NCI-H1105 treated with DMSO at 0.1 percent for 48 hours (cell line): ENCODE measurements around the gene HCRT.
"Not testable (repeated sequence)": the region's sequence is repeated elsewhere in the genome, so short reads cannot be mapped to it uniquely, and the experiment has no call there.

Experiments used
- DNase-seq: peaks from one replicate; lab custom pipeline; 2025; lab: John Stamatoyannopoulos, UW

Gene HCRT

GRCh38 chr17:42184713-42185620 is at the start of gene HCRT:
Gene HCRT, minus strand, starts transcription at chr17:42185452. Its CDS starts 87 bp downstream, at chr17:42185365.
- DNase-seq = peak; percentile 9

GRCh38 chr17:42233994-42234393 is 48.7 kb upstream of the HCRT start:
- DNase-seq = no peak

GRCh38 chr17:42233156-42233555 is 47.9 kb upstream of the HCRT start:
- DNase-seq = no peak

DNA sequence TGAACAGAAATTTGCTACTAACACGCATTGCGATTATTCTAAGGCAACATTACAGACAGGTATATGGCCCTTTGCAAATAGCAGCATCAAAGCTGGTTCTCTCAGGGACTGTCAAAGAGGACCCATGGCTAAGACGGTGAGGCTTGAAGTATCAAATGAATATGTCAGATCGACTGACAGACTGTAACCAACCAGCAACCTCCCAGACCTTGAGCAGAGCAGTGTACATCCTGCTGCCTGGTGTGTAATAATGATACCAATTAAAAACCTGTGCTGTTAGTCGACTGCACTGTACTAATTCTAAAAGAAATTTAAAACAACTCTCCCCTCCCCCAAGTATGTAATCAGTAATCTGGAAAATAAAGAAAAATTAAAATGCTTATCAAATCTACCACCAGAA is 45.0 kb upstream of the HCRT start:
- no peak for DNase-seq

- DNase-seq = no peak
Measured at GRCh38 chr17:42227849-42228700, 42.8 kb upstream of the HCRT start.

GRCh38 chr17:42225646-42226045 is 40.4 kb upstream of the HCRT start:
- no peak for DNase-seq

DNA sequence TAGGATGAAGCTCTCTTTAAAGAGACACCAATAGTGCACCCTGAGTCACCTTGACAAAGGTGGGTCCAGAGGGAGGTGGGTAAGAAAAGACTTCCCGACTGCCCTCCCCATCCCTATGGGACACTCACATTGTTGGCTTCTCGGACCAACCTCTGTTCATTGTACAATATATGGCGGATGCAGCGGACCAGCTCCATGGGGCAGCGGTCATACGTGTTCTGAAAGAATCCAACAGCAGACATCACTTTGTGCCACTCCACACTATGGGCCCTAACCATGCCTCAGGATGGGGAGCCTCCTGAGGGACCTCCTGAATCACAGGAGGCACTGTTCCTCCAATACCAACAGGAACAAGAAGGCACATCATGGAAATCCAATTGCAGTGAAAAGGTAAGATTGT is 39.4 kb upstream of the HCRT start:
- no peak for DNase-seq

DNA sequence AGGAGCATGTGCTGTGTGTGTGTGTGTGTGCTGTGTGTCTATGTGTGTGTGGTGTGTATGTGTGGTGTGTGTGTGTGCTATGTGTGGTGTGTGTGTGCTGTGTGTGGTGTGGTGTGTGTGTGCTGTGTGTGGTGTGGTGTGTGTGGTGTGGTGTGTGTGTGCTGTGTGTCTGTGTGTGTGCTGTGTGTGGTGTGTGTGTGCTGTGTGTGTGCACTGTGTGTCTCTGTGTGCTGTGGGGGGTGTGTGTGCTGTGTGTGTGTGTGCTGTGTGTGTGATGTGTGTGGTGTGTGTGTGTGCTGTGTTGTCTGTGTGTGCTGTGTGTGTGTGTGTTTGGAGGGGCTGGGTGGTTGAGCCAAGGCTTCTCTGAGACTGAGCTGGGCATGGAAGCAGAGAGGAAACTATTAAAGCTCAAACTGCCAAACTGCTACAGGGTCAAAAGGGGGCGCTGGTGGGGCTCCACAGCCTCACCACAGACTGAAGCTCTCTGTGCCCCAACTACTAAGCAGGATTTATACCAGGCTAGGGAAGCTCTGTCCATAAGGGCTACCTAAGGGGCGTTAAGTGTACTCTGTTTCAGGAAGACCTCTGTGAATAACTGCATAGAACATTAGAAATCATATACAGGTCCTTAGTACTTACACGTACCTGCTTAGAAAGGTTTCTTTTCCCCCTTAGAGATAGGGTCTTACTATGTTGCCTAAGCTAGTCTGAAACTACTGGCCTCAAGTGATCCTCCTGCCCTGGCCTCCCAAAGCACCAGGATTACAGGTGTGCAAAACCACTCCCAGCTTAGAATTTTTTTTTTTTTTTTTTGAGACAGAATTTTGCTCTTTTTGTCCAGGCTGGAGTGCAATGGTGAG is 36.9 kb upstream of the HCRT start:
- no peak for DNase-seq

DNA sequence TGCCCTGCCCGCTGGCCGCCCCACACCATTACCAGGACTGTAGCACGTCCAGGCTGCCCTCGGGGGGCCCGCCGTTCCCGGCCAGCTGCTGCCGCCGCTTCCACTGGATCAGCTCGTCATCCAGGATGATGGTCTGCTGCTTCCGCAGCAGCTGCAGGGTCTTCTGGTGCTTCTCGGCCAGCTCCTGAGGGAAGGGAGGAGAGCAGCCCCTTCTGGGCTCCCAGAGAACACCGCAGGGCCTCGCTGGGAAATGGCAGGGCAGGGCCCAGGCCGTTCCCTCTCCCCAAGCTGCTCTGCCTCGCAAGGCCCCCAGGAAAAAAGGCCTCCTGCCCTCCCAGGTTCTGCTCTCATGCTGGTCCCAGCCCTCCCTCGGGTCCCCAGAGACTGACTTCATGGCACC is 34.0 kb upstream of the HCRT start:
- DNase-seq = not testable (repeated sequence)

DNA sequence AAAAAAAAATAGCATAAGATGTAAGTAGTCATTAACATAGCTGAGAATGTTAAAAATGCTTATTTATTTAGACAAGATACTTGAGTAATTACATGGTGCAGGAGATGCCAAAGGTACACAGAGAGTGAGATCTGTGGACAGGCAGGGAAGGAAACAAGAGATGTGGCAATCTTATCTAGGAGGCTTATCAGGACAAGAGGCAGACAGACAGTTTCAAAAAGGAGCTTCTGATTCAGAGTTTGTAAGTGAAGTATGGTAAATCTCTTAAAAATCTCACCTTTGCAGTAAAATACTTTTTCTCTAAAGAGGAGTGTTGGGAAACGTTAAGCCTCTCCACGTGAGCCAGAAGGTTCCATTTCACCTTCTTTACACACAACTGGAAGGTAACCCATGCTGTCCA is 28.9 kb upstream of the HCRT start:
- DNase-seq = no peak

DNA sequence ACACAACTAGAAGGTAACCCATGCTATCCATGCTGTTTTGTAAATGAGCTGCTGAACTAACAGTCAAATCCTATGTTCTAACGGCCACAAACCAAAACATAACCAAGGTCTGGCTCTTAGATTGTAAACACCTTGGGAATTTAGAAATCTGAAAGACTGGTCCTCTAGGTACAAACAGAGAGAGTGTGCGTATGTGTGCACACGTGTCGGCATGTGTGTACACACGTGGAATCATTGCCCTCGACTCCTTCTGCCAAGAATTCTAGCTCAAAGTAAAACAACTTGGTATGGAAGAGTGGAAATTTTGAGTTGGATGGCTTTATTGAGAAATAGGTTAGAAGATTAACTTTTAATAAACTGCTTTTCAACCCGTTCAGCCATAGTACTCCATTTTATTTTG is 27.1 kb upstream of the HCRT start:
- DNase-seq = no peak

DNA sequence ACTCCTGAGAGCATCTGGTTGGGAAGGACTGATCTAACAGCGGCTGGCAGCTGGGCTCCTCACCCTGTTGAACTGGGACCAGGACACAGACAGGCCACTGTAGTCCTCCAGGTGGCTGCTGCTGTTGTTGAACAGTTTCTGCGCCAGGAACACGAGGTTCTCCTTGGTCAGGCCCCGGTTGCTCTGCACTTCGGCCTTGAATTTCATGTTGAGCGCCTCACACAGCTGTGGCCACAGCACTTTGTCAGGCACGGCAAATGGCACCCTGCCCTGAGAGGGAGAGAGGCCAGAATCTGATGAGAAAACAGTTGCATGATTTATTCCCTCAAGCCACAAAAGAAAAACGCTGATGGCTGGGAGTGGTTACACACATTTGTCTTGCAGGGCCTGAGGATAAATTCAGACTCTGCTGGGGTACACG is 26.7 kb upstream of the HCRT start:
- not testable (repeated sequence) for DNase-seq

GRCh38 chr17:42210046-42210445 is 24.8 kb upstream of the HCRT start:
- DNase-seq = no peak

DNA sequence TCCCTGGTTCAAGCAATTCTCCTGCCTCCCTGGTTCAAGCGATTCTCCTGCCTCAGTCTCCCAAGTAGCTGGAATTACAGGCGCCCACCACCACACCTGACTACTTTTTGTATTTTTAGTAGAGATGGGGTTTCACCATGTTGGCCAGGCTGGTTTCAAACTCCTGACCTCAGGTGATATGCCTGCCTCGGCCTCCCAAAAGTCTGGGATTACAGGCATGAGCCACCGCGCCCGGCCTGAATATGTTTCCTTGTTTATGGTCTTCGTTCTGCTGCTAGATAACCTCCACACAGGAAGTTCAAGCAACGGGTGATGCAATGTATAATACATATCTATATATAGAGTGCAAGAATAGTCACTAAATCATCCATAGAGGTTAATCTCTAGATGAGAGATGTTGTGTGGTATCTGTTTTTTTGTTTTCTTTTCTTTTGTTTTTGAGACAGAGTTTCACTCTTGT is 20.9 kb upstream of the HCRT start:
- DNase-seq = not testable (repeated sequence)

GRCh38 chr17:42203354-42203753 is 18.1 kb upstream of the HCRT start:
- DNase-seq = no peak

GRCh38 chr17:42202696-42203095 is 17.4 kb upstream of the HCRT start:
- DNase-seq = no peak

- no peak for DNase-seq
Measured at GRCh38 chr17:42202159-42202558, 16.9 kb upstream of the HCRT start.

DNA sequence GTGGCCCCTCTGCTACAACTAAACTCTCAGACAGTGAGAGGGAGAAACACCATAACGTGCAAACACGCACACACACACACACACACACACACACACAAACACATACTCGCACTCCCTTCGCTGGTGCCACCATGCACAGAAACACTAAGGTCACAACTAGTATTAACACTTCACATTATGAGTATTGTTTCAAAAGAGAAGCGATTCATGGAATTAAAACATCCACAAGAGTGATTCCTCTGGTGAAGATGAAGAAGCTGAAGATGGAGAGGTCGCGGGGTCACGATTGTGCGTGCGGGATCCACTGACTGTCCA is 16.2 kb upstream of the HCRT start:
- DNase-seq = no peak

DNA sequence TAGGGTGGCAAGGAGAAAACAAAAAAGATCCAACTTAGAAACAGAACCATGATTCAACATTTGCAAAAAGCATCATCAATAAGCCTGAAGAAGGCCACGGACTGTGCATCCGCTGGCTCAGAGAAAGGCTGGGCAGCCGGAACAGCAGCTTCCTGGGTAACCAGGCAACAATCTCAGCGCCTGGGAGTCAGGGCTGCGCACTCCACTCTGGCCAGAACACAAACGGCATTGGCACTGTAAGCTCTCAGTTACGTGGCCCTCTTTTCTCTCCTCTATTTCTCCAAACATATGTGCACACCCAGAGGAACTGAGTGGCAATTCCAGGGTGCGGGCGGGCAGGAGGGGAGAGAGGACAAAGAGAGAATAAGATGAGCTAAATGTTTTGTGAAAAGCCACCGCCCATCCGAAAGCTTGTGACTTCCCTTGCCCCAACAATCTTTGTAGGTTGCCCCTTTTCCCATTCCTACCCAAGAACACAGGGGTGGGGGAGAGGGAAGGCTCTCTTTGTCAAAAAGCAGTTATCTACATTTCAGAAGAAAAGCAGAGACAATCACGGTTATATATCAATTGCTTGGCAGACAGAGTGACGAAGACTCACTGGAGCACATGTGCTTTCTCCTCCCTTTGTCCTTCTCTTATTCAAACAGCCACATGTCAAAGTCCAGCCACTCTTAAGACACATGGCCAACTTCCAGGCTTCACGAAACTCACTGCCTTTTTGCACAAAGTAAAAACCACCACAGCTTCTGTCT is 15.6 kb upstream of the HCRT start:
- no peak for DNase-seq

GRCh38 chr17:42199416-42200011 is 14.3 kb upstream of the HCRT start:
- no peak for DNase-seq

DNA sequence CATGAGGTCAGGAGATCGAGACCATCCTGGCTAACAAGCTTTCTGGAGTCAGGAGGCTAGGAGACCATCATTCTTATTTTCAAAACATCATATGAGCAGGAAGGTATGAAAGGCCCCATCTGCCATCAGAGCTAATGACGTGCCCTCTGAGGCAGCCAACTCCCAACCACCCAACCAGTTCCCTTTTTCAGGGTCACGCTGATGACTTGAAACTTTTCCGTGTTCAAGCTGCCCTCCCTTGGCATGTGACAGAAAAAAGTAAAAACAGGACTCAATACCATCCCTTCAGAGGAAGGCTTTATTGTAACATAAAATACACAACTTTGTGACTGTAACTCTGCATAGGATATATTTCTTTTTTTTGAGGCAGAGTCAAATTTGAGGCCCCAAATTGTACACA is 13.6 kb upstream of the HCRT start:
- no peak for DNase-seq
